SKM-1 treated with dmso at 0.1 percent for 144 hours (cell line): Measurements from ENCODE around the gene ZNF74.
"Not testable (repeated sequence)": the region's sequence is repeated elsewhere in the genome, so short reads cannot be mapped to it uniquely, and the experiment has no call there.

Experiments
- DNase-seq: peaks from one replicate; lab custom pipeline; 2025; ENCODE audit not compliant: unreplicated experiment; lab: John Stamatoyannopoulos, UW

ZNF74 gene

GRCh38 chr22:20399866-20400605, 6.1 kb downstream of the ZNF74 start:
- DNase-seq, result no peak

DNA sequence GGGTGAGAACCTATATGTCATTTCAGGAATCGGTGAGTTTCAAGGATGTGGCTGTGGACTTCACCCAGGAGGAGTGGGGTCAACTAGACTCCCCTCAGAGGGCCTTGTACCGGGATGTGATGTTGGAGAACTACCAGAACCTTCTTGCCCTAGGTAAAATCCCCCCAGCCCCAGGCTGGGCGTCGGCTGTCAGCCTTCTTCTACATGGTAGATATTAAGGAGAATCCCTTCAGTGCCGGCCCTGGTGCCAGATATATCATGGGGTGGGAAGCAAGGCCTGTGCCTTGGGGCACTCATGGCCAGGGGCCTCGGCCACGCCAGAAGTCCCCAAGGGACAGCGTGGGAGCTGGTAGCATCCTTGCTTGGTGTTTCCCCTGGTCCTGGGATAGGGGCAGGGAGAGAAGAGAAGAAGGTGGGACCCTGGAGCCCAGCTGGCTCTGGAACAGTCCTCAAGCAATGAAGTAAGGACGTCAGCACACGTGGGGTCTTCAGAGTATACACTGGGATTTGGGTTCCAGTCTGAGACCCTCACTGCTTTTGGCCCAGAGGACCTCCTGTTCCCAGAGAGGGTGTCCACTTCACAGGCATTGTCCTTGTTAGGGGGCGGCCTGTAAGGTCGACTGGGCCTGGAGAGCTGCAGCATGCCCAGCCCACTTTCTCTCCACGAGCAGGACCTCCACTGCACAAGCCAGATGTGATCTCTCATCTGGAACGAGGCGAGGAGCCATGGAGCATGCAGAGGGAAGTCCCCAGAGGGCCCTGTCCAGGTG, 6.8 kb downstream of the ZNF74 start:
- DNase-seq, result no peak

DNA sequence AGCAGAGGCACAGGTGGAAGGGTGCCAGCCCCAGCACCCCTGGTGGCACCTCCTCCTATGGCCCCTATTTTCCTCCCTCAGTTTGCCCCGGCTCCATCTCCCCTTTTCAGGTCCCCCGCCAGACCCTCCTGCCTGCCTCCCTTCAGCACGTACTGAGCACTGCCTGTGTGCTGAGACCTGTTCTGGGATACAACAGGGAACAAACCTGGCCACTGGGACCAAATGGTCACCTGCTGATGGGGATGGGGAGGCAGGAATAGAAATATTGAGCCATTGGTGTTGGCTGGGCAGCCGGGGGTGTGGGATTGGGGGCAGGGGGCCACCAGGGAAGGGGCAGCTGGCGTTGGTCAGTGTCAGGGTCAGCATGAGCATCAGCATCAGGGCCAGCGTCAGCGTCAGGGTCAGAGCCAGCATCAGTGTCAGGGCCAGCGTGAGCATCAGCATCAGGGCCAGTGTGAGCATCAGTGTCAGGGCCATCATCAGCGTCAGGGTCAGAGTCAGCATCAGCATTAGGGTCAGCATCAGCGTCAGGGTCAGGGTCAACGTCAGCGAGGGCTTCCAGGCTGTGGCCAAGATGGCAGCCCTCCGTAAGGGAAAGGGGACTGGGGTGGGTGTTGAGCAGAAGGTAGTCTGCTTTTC, 7.5 kb downstream of the ZNF74 start:
- no peak for DNase-seq

DNA sequence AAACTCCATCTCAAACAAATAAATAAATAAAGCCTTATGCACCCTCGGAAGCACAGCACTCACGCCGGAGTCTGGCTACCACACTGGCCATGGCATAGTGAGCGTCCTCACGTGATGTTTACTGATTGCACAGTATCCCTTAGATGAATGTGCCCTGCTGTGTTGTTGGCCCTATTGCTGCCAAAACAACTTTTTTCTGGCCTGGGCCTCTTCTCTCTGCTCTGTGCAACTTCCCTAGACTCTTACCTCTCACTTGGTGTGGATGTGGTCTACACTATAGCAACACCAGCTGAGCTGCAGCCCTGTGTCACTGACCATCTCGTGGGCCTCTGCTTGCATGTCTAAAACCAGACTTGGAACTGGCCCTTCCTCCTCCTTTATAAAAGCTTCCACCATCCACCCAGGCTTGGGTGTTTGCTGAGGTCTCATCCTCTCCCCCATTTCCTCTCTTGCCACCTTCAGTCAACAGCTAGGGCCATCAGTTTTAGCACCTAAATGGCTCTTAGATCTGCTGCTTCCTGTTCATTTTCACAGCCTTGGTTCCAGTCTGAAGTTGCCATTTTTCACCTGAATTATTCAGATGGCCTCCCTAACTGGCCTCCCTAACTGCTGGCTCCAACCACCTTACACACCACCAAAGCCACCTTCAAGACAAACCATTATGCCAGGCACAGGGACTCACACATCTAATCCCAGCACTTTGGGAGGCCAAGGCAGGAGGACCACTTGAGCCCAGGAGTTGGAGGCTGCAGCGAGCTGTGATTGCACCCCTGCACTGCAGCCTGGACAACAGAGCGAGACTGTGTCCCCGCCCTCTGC, 9.2 kb downstream of the ZNF74 start:
- no peak for DNase-seq

DNA sequence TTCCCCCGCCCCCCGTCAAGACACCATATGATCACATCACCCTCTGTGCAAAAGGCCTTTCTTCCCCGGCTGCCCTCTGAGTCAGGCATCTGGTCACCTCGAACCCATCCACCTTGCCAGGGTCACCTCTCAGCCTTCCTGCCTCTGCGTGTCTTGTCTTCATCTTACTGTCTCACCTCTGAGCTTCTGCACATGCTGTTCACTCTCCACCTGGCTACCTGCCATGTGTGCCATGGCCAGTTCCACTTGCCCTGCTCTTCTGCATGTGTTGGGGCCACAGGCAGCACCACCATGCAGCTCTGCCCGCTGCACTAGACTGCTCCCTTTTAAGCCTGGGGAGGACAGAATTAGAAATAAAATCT, 9.8 kb downstream of the ZNF74 start:
- no peak for DNase-seq

DNA sequence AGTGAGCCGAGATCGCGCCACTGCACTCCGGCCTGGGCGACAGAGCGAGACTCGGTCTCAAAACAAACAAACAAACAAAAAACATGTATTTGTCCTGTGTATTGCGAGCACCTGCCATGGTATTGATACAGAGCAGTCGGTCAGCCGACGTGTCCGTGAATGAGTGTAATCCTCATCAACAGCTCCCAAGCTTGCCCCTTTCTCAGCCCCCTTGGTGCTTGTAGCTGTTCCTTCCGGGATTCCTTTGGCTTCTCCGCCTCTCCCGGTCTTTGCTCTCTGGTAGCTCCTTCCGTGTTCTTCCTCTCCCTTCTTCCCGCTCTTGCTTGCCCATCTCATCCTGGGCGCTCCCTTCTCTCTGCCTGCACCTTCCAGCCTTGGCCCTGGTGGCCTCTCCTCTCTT, 10.9 kb downstream of the ZNF74 start:
- no peak for DNase-seq

- DNase-seq, result no peak
These were observed 11.5 kb downstream of the ZNF74 start for GRCh38 chr22:20405291-20405930.

DNA sequence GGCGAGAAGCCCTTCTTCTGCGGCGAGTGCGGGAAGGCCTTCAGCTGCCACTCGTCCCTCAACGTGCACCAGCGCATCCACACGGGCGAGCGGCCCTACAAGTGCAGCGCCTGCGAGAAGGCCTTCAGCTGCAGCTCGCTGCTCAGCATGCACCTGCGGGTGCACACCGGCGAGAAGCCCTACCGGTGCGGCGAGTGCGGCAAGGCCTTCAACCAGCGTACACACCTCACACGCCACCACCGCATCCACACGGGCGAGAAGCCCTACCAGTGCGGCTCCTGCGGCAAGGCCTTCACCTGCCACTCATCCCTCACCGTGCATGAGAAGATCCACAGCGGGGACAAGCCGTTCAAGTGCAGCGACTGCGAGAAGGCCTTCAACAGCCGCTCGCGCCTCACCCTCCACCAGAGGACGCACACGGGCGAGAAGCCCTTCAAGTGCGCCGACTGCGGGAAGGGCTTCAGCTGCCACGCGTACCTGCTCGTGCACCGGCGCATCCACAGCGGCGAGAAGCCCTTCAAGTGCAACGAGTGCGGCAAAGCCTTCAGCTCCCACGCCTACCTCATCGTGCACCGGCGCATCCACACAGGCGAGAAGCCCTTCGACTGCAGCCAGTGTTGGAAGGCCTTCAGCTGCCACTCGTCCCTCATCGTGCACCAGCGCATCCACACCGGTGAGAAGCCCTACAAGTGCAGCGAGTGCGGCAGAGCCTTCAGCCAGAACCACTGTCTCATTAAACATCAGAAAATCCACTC, 12.2 kb downstream of the ZNF74 start:
- DNase-seq, result no peak

DNA sequence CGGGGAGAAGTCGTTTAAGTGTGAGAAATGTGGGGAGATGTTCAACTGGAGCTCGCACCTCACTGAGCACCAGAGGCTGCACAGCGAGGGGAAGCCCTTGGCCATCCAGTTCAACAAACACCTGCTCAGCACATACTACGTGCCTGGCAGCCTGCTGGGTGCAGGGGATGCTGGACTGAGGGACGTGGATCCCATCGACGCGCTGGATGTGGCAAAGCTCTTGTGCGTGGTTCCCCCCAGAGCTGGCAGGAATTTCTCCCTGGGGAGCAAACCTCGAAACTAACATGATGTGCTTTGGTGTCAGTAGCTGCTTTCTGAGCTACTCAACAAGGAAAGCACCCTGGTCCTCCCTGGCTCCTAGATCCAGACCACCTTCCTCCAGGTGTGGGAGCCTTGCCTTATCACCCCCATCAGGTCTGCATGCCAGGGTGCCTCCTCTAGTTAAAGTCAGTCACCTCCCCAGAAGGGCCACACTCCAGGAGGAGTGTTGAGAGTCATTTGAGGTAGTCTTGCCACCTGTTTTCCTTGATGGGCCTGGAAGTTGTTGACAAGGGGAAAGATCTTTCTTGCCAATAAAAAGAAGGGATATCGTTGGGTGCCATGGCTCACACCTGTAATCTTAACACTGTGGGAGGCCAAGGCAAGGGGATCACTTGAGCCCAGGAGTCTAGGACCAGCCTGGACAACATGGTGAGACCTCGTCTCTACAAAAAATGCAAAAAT, 12.9 kb downstream of the ZNF74 start:
- no peak for DNase-seq

DNA sequence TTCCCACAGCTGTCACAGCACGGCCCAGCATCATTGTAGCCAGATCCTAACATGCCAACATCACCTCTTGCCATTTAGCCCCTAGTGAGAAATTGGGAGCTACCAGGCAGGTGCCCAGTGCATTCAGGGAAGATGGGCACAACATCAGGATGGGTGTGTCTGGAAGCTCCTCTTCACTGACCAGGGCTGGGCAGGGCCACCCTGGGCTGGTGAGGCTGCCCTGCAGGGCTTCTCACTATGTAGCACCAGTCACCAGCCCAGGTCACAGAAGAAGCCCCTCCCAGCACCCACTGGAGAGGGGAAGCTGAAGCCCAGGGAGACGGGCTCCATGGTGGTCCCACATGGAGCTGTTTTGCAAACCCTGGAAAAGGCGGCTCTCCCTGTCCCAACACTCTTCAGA, 13.9 kb downstream of the ZNF74 start:
- DNase-seq, result no peak

DNA sequence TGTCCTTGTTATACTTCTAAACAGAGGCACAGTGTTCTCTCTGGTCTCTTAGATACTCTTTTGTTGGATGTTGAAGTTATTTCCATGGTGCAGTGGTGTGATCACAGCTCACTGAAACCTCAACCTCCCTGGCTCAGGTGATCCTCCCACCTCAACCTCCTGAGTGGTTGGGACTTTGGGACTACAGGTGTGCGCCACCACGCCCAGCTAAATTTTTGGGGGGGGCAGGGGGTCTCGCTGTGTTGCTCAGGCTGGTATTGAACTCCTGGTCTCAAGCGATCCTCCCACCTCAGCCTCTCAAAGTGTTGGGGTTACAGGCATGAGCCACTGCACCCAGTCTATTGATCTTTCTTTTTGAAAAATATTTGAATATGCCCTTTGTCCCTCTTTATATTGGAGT, 14.9 kb downstream of the ZNF74 start:
- no peak for DNase-seq

DNA sequence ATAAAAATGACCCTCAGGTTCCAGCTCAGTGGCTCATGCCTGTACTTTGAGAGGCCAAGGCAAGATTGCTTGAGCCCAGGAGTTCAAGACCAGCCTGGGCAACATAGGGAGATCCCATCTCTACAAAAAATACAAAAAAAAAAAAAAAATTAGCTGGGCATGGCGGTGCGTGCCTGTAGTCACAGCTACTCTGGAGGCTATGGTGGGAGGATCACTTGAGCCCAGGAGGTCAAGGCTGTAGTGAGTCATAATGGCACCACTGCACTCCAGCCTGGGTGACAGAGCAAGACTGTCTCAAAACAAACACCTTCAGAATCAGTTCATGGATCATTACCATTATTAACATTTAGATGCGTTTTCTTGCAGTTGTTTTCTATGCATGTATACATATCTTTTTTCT, 15.4 kb downstream of the ZNF74 start:
- not testable (repeated sequence) for DNase-seq

GRCh38 chr22:20412474-20413216, 18.7 kb downstream of the ZNF74 start:
- DNase-seq, result no peak

DNA sequence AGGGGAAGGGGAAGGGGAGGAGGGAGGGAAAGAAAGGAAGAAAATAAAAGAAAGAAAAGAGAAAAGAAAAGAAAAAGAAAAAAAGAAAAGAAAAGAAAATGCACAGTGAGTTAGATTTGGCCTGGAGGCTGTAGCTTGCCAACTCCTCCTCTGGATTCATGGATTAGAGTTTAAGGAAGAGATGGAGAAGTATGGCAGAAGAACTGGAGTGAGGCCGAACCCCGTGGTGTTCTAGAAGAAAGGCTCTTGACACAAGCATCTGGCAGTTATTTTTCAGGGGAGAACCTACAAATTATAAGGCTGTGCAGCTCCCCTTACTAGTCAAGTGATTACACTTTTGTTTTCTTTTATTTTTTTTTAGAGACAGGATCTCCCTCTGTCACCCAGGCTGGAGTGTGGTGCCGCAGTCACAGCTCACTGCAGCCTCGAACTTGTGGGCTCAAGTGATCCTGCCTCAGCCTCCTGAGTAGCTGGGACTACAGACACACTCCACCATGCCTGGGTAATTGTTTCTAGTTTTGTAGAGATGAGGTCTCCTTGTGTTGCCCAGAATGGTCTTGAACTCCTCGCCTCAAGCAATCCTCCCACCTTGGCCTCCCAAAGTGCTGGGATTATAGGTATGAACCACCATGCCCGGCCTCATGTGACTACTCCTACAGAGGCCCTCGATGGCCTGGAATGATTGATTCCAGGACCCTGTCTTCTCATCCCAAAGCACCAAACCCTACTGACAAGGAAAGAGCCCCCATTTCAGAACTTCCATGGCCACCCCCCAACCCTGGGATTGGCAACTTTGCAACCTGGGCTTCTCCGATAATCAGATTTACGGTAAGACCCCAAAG, 19.5 kb downstream of the ZNF74 start:
- DNase-seq, result no peak

GRCh38 chr22:20414059-20414440, 20.1 kb downstream of the ZNF74 start:
- no peak for DNase-seq

DNA sequence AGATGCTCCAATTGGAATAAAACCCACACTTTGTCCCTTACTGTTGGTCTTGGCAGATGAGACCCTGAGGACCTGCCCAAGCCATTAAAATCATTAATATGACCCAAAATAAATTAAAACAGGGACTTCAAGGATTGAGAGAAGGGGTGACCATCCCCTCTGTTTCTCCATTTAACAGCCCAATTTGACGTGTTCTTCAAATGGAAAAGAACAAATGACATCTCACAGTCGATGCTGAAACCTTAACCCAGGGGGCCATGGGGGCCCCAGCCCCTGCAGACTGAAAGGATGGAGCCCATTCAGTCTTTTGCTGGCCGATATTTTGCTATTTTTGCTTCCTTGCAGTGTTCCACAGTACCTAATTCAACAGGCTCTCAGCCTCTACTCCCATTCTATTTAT, 20.5 kb downstream of the ZNF74 start:
- DNase-seq, result no peak

GRCh38 chr22:20415241-20415640, 21.3 kb downstream of the ZNF74 start:
- DNase-seq, result not testable (repeated sequence)

- not testable (repeated sequence) for DNase-seq
These were observed 21.7 kb downstream of the ZNF74 start for GRCh38 chr22:20415699-20416098.
